ENCODE measurements around the gene TNS3.

TNS3 gene

GRCh38 chr7:47303695-47304453 is 278.0 kb downstream of the TNS3 start:
- Histone ChIP-seq H3K4me1 (ENCODE audit: control insufficient read depth, low read length) (no peaks in the 10 kb centered on the region), H3K9me3 (ENCODE audit: control insufficient read depth, insufficient read depth, low read length) (no peaks in the 10 kb centered on the region), H3K27me3 (ENCODE audit: control insufficient read depth, low read length) (no peaks in the 10 kb centered on the region), H3K4me3 (ENCODE audit: low read length) (no peak overlapping the region), H3K9me2 (replicated peaks; ENCODE audit: control insufficient read depth, low read length) (no peaks in the 10 kb centered on the region), H3K36me3 (ENCODE audit: control insufficient read depth, low read length) (no peaks in the 10 kb centered on the region), H3K4me2 (ENCODE audit: low read length) (no peak overlapping the region), H3K79me2 (ENCODE audit: control insufficient read depth, low read length) (no peaks in the 10 kb centered on the region), H3K27ac (ENCODE audit: low read depth, low read length) (no peak overlapping the region), H4K20me1 (ENCODE audit: control insufficient read depth, insufficient read depth, low read depth, low read length) (no peaks in the 10 kb centered on the region; the same call in 1 of the 2 replicates), H3F3A (ENCODE audit: control insufficient read depth, insufficient read depth) (no peaks in the 10 kb centered on the region)
- TF ChIP-seq EZH2phosphoT487 (IDR thresholded peaks at IDR 0.05; ENCODE audit: borderline replicate concordance, low read length) = no peak
- no peak for TF ChIP-seq CTCF (IDR thresholded peaks at IDR 0.05; ENCODE audit: low read depth, low read length, poor library complexity, severe bottlenecking)

DNA sequence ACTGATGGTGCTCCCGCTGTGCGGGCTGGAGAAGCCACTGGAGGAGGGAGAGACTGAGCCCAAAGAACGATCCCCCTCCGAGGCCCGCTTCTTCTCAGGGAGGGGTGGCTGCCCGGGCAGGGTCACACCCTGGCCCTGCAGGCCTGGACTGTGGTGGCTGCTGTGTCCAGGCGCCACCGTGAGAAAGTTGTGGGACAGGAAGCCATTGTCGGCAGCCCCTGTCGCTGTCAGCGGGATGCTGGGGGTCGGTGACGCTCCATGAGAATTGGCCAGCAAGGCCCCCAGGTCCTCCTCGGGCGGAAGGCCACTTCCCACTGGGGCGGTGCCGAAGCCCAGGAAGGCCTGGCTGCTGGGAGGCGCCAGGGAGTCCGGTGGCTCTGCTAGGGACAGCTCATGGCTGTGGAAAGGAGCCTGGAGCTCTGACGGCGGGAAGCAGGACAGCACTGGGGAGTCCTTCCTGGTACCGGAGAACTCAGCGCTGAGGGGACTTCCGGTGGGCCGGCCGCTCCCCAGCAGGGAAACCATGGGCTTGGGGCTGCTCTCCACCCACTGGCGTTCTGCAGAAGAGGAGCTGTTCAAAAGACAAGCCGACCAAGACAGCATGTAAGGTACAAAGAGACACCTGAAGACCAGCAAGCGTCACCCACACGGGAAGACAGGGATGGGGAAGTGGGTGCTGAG is 278.8 kb downstream of the TNS3 start:
- H3K9me3 ChIP-seq (ENCODE audit: control insufficient read depth, insufficient read depth, low read length) = no peaks in the 10 kb centered on the region
- no peaks in the 10 kb centered on the region for H3F3A ChIP-seq (ENCODE audit: control insufficient read depth, insufficient read depth)
- TF ChIP-seq EZH2phosphoT487 (IDR thresholded peaks at IDR 0.05; ENCODE audit: borderline replicate concordance, low read length) (no peak), CTCF (IDR thresholded peaks at IDR 0.05; ENCODE audit: low read depth, low read length, poor library complexity, severe bottlenecking) (no peak)
- H3K36me3 ChIP-seq (ENCODE audit: control insufficient read depth, low read length) = no peaks in the 10 kb centered on the region
- no peaks in the 10 kb centered on the region for H3K9me2 ChIP-seq (replicated peaks; ENCODE audit: control insufficient read depth, low read length)
- H3K4me3 ChIP-seq (ENCODE audit: low read length) = no peak overlapping the region
- H3K79me2 ChIP-seq (ENCODE audit: control insufficient read depth, low read length) = no peaks in the 10 kb centered on the region
- no peaks in the 10 kb centered on the region for H3K4me1 ChIP-seq (ENCODE audit: control insufficient read depth, low read length)
- H3K27me3 ChIP-seq (ENCODE audit: control insufficient read depth, low read length) = no peaks in the 10 kb centered on the region
- no peak overlapping the region for H3K27ac ChIP-seq (ENCODE audit: low read depth, low read length)
- no peak overlapping the region for H3K4me2 ChIP-seq (ENCODE audit: low read length)
- no peaks in the 10 kb centered on the region; the same call in 1 of the 2 replicates for H4K20me1 ChIP-seq (ENCODE audit: control insufficient read depth, insufficient read depth, low read depth, low read length)

GRCh38 chr7:47302560-47302959 is 279.4 kb downstream of the TNS3 start:
- H3K79me2 ChIP-seq (ENCODE audit: control insufficient read depth, low read length) = no peaks in the 10 kb centered on the region
- TF ChIP-seq CTCF (IDR thresholded peaks at IDR 0.05; ENCODE audit: low read depth, low read length, poor library complexity, severe bottlenecking) (no peak), EZH2phosphoT487 (IDR thresholded peaks at IDR 0.05; ENCODE audit: borderline replicate concordance, low read length) (no peak)
- H3K4me3 ChIP-seq (ENCODE audit: low read length) = no peak overlapping the region
- H3F3A ChIP-seq (ENCODE audit: control insufficient read depth, insufficient read depth) = no peaks in the 10 kb centered on the region
- no peak overlapping the region for H3K27ac ChIP-seq (ENCODE audit: low read depth, low read length)
- H3K9me3 ChIP-seq (ENCODE audit: control insufficient read depth, insufficient read depth, low read length) = no peaks in the 10 kb centered on the region
- H3K36me3 ChIP-seq (ENCODE audit: control insufficient read depth, low read length) = no peaks in the 10 kb centered on the region
- no peaks in the 10 kb centered on the region; the same call in 1 of the 2 replicates for H4K20me1 ChIP-seq (ENCODE audit: control insufficient read depth, insufficient read depth, low read depth, low read length)
- no peaks in the 10 kb centered on the region for H3K4me1 ChIP-seq (ENCODE audit: control insufficient read depth, low read length)
- H3K27me3 ChIP-seq (ENCODE audit: control insufficient read depth, low read length) = no peaks in the 10 kb centered on the region
- no peak overlapping the region for H3K4me2 ChIP-seq (ENCODE audit: low read length)
- no peaks in the 10 kb centered on the region for H3K9me2 ChIP-seq (replicated peaks; ENCODE audit: control insufficient read depth, low read length)

Measured in DOHH2 (cell line).